Measurements from ENCODE around the gene SPOCK2. TPM values are rescaled to one million over a fixed set of nuclear protein-coding genes. Genes with fewer than 3 reads are reported as not detected.

Gene SPOCK2
- total RNA-seq, 1 experiment from 2014 or later: 1.8 TPM

- Histone ChIP-seq H3K79me1 (ENCODE audit: insufficient read depth, low read depth, low read length, poor library complexity, severe bottlenecking) (no peaks in the 10 kb centered on the region), H3K14ac (ENCODE audit: insufficient read depth, low read length) (no peak overlapping the region; the same call in 1 of the 2 replicates), H3K9ac (ENCODE audit: extremely low read depth, insufficient read length, low read length) (no peak overlapping the region), H3K4me2 (ENCODE audit: insufficient read depth, insufficient read length, low read length) (no peak overlapping the region), H3K23me2 (ENCODE audit: insufficient read length, low read depth, low read length, poor library complexity, severe bottlenecking) (no peaks in the 10 kb centered on the region), H2BK120ac (ENCODE audit: low read depth, low read length, poor library complexity, severe bottlenecking) (no peak overlapping the region), H3K18ac (ENCODE audit: insufficient read length, low read depth, low read length) (no peak overlapping the region), H2BK5ac (ENCODE audit: insufficient read length, low read length) (no peak overlapping the region), H3T11ph (ENCODE audit: low read length) (no peak overlapping the region), H4K20me1 (ENCODE audit: control insufficient read depth, insufficient read depth, insufficient read length) (no peaks in the 10 kb centered on the region), H2AK5ac (ENCODE audit: insufficient read length, low read length) (no peak overlapping the region), H3K27ac (ENCODE audit: insufficient read length, low read depth, low read length) (no peak overlapping the region), H4K5ac (ENCODE audit: insufficient read length, low read depth, low read length) (no peak overlapping the region), H2BK20ac (ENCODE audit: low read depth, low read length, poor library complexity, severe bottlenecking) (no peak overlapping the region), H3K4me1 (ENCODE audit: insufficient read depth, low read length) (no peaks in the 10 kb centered on the region), H2AFZ (ENCODE audit: low read length) (no peak overlapping the region), H2BK15ac (ENCODE audit: low read depth, low read length) (no peak overlapping the region), H3K56ac (ENCODE audit: insufficient read length, low read depth, low read length) (no peak overlapping the region), H2BK12ac (ENCODE audit: insufficient read length, low read depth, low read length) (no peak overlapping the region), H3K27me3 (ENCODE audit: insufficient read depth, low read length) (no peaks in the 10 kb centered on the region), H3K9me3 (ENCODE audit: control insufficient read depth, low read depth, low read length) (no peaks in the 10 kb centered on the region), H3K23ac (ENCODE audit: insufficient read length, low read depth, low read length) (no peak overlapping the region), H4K8ac (replicated peaks; ENCODE audit: insufficient read length, low read depth, low read length) (no peak overlapping the region), H3K79me2 (ENCODE audit: insufficient read depth, low read length) (no peaks in the 10 kb centered on the region), H4K91ac (ENCODE audit: insufficient read length, low read depth, low read length) (no peak overlapping the region), H3K4ac (ENCODE audit: low read depth, low read length) (no peak overlapping the region)
- no peak for DNase-seq
- TF ChIP-seq, protein P1, sequence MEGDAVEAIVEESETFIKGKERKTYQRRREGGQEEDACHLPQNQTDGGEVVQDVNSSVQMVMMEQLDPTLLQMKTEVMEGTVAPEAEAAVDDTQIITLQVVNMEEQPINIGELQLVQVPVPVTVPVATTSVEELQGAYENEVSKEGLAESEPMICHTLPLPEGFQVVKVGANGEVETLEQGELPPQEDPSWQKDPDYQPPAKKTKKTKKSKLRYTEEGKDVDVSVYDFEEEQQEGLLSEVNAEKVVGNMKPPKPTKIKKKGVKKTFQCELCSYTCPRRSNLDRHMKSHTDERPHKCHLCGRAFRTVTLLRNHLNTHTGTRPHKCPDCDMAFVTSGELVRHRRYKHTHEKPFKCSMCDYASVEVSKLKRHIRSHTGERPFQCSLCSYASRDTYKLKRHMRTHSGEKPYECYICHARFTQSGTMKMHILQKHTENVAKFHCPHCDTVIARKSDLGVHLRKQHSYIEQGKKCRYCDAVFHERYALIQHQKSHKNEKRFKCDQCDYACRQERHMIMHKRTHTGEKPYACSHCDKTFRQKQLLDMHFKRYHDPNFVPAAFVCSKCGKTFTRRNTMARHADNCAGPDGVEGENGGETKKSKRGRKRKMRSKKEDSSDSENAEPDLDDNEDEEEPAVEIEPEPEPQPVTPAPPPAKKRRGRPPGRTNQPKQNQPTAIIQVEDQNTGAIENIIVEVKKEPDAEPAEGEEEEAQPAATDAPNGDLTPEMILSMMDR (conservative IDR thresholded peaks at IDR 0.05): no peak
- no peaks in the 10 kb centered on the region; the same call in 1 of the 2 replicates for H3K27me3 Mint-ChIP-seq (ENCODE audit: low read depth)
- H3K9me3 Mint-ChIP-seq: no peaks in the 10 kb centered on the region
- H3K4me1 Mint-ChIP-seq: peaks cover 0 to 3% of the 10 kb centered on the region in 2 experiments
- WGBS (ENCODE audit: extremely low coverage, insufficient read length, low lambda C conversion rate): no CpG with 5 or more reads among the region's 8 CpGs
- no peak overlapping the region for H3K27ac Mint-ChIP-seq
- peaks cover 0 to 8% (median 2%) of the 10 kb centered on the region in 3 experiments; a peak in 2 of 7 replicates for H3K36me3 Mint-ChIP-seq (ENCODE audit: insufficient read depth in 1 of 3, low read depth in 3 of 3)
- H3K4me3 Mint-ChIP-seq: no peak overlapping the region
These were observed 76.9 kb downstream of the SPOCK2 start for GRCh38 chr10:72011468-72011867.
